ENCODE measurements around the gene PAQR7. TPM values are rescaled to one million over a fixed set of nuclear protein-coding genes. Genes with fewer than 3 reads are reported as not detected.

The PAQR7 gene
- total and polyA plus RNA-seq, 2 experiments from 2014 or later = 4.0 to 5.2 TPM

DNA sequence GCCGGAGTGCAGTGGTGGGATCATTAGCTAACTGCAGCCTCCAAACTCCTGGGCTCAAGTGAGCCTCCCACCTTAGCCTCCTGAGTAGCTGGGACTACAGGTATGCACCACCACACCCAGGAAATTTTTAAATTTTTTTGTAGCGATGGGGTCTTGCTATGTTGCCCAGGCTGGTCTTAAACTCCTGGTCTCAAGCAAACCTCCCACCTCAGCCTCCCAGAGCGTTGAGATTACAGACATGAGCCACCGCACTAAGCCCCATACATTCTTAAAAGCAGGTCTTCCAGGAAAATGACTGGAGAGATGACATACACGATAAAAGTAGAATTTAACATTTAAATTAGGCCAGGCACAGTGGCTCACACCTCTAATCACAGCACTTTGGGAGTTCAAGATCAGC is 42.4 kb downstream of the PAQR7 start (continued):
- TF ChIP-seq, protein P1, sequence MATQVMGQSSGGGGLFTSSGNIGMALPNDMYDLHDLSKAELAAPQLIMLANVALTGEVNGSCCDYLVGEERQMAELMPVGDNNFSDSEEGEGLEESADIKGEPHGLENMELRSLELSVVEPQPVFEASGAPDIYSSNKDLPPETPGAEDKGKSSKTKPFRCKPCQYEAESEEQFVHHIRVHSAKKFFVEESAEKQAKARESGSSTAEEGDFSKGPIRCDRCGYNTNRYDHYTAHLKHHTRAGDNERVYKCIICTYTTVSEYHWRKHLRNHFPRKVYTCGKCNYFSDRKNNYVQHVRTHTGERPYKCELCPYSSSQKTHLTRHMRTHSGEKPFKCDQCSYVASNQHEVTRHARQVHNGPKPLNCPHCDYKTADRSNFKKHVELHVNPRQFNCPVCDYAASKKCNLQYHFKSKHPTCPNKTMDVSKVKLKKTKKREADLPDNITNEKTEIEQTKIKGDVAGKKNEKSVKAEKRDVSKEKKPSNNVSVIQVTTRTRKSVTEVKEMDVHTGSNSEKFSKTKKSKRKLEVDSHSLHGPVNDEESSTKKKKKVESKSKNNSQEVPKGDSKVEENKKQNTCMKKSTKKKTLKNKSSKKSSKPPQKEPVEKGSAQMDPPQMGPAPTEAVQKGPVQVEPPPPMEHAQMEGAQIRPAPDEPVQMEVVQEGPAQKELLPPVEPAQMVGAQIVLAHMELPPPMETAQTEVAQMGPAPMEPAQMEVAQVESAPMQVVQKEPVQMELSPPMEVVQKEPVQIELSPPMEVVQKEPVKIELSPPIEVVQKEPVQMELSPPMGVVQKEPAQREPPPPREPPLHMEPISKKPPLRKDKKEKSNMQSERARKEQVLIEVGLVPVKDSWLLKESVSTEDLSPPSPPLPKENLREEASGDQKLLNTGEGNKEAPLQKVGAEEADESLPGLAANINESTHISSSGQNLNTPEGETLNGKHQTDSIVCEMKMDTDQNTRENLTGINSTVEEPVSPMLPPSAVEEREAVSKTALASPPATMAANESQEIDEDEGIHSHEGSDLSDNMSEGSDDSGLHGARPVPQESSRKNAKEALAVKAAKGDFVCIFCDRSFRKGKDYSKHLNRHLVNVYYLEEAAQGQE (IDR thresholded peaks at IDR 0.05; ENCODE audit: unreplicated experiment) = no peak
- no peak for TF ChIP-seq ZNF114 (CRISPR knock-in tag; IDR thresholded peaks at IDR 0.05)
- no peak for TF ChIP-seq CREB1 (CRISPR knock-in tag; IDR thresholded peaks at IDR 0.05; ENCODE audit: low read depth)

DNA sequence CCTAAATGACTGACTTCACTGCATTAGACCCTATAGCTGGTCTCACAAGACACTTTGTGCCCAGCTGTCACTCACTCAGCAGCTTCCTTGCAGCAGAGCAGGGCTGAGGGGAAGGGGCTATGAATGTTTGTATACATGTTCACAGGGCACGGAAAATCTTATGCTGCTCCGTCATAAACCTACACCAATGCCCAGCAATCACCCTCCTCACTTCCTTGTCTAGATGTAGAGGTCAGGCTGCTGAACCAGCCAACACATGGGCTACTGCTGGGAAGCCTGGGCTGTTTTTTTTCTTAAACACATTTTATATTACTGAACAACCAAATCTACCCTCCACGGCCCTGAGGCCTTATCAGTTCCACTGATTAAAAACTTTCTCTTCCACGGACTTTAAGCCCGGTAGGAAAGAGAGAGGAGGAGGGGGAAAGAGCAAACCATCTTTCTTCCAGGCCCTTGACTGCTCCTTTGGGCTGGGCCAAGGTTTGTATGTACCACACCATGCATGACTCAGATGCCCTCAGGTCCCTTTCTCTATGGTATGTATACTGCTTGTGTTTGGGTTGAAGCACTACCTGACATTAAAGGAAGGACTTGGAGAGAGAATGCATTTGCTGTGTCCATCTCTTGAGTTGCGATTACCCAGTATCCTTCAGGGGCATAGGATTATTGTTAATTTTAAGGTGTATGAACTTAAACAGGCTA is 43.0 kb downstream of the PAQR7 start:
- Histone ChIP-seq H3K79me2 (replicated peaks; ENCODE audit: insufficient read depth) (0 out of 2 replicates have a peak, but pooled peaks cover 12% of the 10 kb centered on the region), H3K4me3 (no peak overlapping the region), H3K4me1 (ENCODE audit: insufficient read depth) (no peaks in the 10 kb centered on the region), H3K27me3 (ENCODE audit: insufficient read depth) (no peaks in the 10 kb centered on the region), H3K36me3 (ENCODE audit: insufficient read depth) (peaks cover 74% of the 10 kb centered on the region), H3K4me2 (no peak overlapping the region), H4K20me1 (replicated peaks; ENCODE audit: insufficient read depth) (peaks cover 37% of the 10 kb centered on the region), H2AFZ (no peak overlapping the region), H3F3A (replicated peaks; ENCODE audit: low read depth) (peaks cover 4% of the 10 kb centered on the region; the same call in 1 of the 2 replicates), H3K9me2 (ENCODE audit: insufficient read depth) (no peaks in the 10 kb centered on the region), H3K27ac (ENCODE audit: low read depth) (no peak overlapping the region)
- Mint-ChIP-seq H3K4me1 (peaks cover 3% of the 10 kb centered on the region; the same call in 1 of the 3 replicates), H3K36me3 (ENCODE audit: low read depth) (peaks cover 80% of the 10 kb centered on the region), H3K9me3 (no peaks in the 10 kb centered on the region), H3K27ac (no peak overlapping the region), H3K4me3 (no peak overlapping the region), H3K27me3 (ENCODE audit: insufficient read depth, low read depth, poor library complexity) (no peaks in the 10 kb centered on the region)
- no peak for DNase-seq (ENCODE audit: low spot score)
- TF ChIP-seq, protein P2, sequence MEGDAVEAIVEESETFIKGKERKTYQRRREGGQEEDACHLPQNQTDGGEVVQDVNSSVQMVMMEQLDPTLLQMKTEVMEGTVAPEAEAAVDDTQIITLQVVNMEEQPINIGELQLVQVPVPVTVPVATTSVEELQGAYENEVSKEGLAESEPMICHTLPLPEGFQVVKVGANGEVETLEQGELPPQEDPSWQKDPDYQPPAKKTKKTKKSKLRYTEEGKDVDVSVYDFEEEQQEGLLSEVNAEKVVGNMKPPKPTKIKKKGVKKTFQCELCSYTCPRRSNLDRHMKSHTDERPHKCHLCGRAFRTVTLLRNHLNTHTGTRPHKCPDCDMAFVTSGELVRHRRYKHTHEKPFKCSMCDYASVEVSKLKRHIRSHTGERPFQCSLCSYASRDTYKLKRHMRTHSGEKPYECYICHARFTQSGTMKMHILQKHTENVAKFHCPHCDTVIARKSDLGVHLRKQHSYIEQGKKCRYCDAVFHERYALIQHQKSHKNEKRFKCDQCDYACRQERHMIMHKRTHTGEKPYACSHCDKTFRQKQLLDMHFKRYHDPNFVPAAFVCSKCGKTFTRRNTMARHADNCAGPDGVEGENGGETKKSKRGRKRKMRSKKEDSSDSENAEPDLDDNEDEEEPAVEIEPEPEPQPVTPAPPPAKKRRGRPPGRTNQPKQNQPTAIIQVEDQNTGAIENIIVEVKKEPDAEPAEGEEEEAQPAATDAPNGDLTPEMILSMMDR (conservative IDR thresholded peaks at IDR 0.05; ENCODE audit: low read depth in 2 of 2) = no peak
- no peak for TF ChIP-seq ZNF114 (CRISPR knock-in tag; IDR thresholded peaks at IDR 0.05)
- no peak for TF ChIP-seq CREB1 (CRISPR knock-in tag; IDR thresholded peaks at IDR 0.05; ENCODE audit: low read depth)
- no peak for TF ChIP-seq STAT1 (IDR thresholded peaks at IDR 0.05; ENCODE audit: unreplicated experiment)
- TF ChIP-seq POLR2AphosphoS5 (IDR thresholded peaks at IDR 0.05; ENCODE audit: low read depth) = no peak
- no peak for ATAC-seq

Data from GM23338 (cell line).